Gastroesophageal sphincter (tissue), 4 donors: ENCODE data around the gene SLC16A10. TPM values are rescaled to one million over a fixed set of nuclear protein-coding genes. Genes with fewer than 3 reads are reported as not detected.

ENCODE experiments used
- ATAC-seq: fragments of 150-250 bp; one replicate; pipeline ENCODE4 v1.9.1; 2016; ENCODE audit warnings: mild to moderate bottlenecking, moderate library complexity
- H3K27ac ChIP-seq, 4 donors: fragments of 200-600 bp; sonication (generic) in 3 of 4; 1 replicate in 3 of 4; 2 replicates in 1 of 4; pipeline ENCODE4 v1.5.1; 2016 to 2019
- H3K27me3 ChIP-seq: fragments of 200-600 bp; sonication (generic); one replicate; pipeline ENCODE4 v1.5.1; 2019
- H3K36me3 ChIP-seq, 2 donors: fragments of 200-600 bp; sonication (generic); one replicate each; pipeline ENCODE4 v1.5.1; 2019; ENCODE audit warnings: control low read depth in 1 of 2
- H3K4me1 ChIP-seq, 3 donors: fragments of 200-600 bp; sonication (generic); 1 replicate in 2 of 3; 2 replicates in 1 of 3; pipeline ENCODE4 v1.5.1; 2016 to 2019; ENCODE audit warnings: control low read depth in 2 of 3
- H3K4me3 ChIP-seq, 2 donors: fragments of 200-600 bp; sonication (generic); one replicate each; pipeline ENCODE4 v1.5.1; 2019; ENCODE audit warnings: mild to moderate bottlenecking in 1 of 2, moderate library complexity in 1 of 2
- H3K9me3 ChIP-seq, 3 donors: fragments of 200-600 bp; sonication (generic); one replicate each; pipeline ENCODE4 v1.5.1; 2017 to 2019; ENCODE audit warnings: control low read depth in 2 of 3
- EP300 ChIP-seq: sonication (generic); formaldehyde crosslinking; IDR thresholded peaks from one replicate; pipeline ENCODE4 v1.6.1; 2017; ENCODE audit warnings: antibody characterized with exemption, mild to moderate bottlenecking
- POLR2A ChIP-seq, 2 donors: fragments of 450-650 bp; IDR thresholded peaks; one replicate each; pipeline ENCODE4 v1.6.1; 2017; ENCODE audit warnings: antibody characterized with exemption in 2 of 2, mild to moderate bottlenecking in 2 of 2, moderate library complexity in 1 of 2
- POLR2AphosphoS5 ChIP-seq: sonication (generic); formaldehyde crosslinking; IDR thresholded peaks from one replicate; pipeline ENCODE4 v1.6.1; 2017; ENCODE audit warnings: antibody characterized with exemption
- WGBS, 2 donors: methylation state at CpG; one replicate each; pipeline ENCODE4 v1.1.5; 2018; ENCODE audit warnings: low coverage in 1 of 2; 5-methylcytosine and 5-hydroxymethylcytosine counted together
- total RNA-seq, 4 donors: library from RNA; depleted of rRNA; stranded (reverse); fragments of >200 nt; gene quantifications; one replicate each; pipeline ENCODE4 v1.1.0, GENCODE V29; 2016
- TF ChIP-seq, protein P1 (sequence below), 4 experiments: fragments of 200-600 bp in 2 of 4; fragments of 450-650 bp in 2 of 4; sonication (generic) in 1 of 4; IDR thresholded peaks; one replicate each; pipeline ENCODE4 v1.5.1; 2017 to 2019; ENCODE audit warnings: antibody characterized with exemption in 4 of 4, mild to moderate bottlenecking in 2 of 4, moderate library complexity in 2 of 4

Gene SLC16A10
- total RNA-seq, 4 donors from 2014 or later = 0.32 to 4.7 (median 0.93) TPM

DNA sequence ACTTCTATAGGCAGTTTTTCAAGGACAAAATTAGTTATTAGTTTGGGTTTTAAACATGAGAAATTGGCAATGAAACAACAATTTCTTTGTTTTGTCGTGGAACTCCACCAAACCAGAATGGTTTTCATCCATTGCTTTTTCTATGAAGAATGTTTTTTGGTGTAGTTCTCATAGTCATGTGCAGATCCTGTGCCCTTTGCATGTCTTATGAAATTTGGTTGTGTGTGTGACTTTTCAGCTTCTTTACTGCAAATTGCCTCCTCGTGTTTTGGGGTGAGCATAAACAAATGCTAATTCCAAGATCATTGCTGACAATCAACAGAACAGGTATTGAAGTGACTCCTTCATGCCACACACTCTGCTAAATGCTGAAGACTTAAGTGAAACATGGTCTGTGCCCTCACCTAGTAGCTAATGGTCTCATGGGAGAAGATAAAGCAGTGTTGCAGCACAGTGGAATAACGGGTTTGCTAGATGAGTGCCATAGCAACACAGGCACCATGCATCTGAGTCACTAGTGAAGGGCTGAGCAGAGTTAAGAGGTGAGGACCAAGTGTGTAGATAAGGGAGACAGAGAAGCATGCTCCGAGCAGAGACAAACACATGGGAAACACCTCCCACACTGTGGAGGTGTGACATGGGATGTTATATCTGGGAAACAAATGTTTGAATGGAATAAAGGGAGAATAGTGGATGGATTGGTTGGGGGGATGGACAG, 120.0 kb downstream of the SLC16A10 start:
- 61 to 79% methylated on average over 2 to 4 of the region's 4 CpGs for WGBS, 2 donors
- H3K27ac ChIP-seq = no peak overlapping the region
- H3K9me3 ChIP-seq = no peaks in the 10 kb centered on the region
- no peak for ATAC-seq
- H3K4me3 ChIP-seq = no peak overlapping the region
- TF ChIP-seq POLR2AphosphoS5 = no peak
- TF ChIP-seq POLR2A (IDR thresholded peaks at IDR 0.05) = no peak
- TF ChIP-seq, protein P1, sequence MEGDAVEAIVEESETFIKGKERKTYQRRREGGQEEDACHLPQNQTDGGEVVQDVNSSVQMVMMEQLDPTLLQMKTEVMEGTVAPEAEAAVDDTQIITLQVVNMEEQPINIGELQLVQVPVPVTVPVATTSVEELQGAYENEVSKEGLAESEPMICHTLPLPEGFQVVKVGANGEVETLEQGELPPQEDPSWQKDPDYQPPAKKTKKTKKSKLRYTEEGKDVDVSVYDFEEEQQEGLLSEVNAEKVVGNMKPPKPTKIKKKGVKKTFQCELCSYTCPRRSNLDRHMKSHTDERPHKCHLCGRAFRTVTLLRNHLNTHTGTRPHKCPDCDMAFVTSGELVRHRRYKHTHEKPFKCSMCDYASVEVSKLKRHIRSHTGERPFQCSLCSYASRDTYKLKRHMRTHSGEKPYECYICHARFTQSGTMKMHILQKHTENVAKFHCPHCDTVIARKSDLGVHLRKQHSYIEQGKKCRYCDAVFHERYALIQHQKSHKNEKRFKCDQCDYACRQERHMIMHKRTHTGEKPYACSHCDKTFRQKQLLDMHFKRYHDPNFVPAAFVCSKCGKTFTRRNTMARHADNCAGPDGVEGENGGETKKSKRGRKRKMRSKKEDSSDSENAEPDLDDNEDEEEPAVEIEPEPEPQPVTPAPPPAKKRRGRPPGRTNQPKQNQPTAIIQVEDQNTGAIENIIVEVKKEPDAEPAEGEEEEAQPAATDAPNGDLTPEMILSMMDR (IDR thresholded peaks at IDR 0.05) = no peak
- no peak for TF ChIP-seq EP300
- no peaks in the 10 kb centered on the region for H3K27me3 ChIP-seq
- no peaks in the 10 kb centered on the region for H3K36me3 ChIP-seq
- no peaks in the 10 kb centered on the region for H3K4me1 ChIP-seq

DNA sequence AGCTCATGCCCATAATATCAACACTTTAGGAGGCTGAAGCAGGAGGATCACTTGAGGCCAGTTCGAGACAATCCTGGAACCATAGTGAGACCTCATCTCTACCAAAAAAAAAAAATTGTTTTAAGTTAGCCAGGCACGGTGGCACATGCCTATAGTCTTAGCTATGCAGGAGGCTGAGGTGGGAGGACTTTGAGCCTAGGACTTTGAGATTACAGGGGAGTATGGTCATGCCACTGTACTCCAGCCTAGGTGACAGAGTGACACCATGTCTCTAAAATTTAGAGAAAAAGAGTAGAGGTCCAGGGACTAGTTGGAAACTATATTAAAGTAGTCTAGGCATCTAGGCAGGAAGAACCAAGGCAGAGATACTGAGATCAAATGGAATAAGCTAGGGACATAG, 121.6 kb downstream of the SLC16A10 start:
- ATAC-seq = no peak
- no peaks in the 10 kb centered on the region for H3K4me1 ChIP-seq
- H3K36me3 ChIP-seq = no peaks in the 10 kb centered on the region
- TF ChIP-seq POLR2AphosphoS5 (no peak), POLR2A (IDR thresholded peaks at IDR 0.05) (no peak), EP300 (no peak)
- TF ChIP-seq, protein P1 (IDR thresholded peaks at IDR 0.05) = no peak
- no peaks in the 10 kb centered on the region for H3K27me3 ChIP-seq
- H3K4me3 ChIP-seq = no peak overlapping the region
- WGBS, 2 donors = 78 to 83% methylated on average over 2 of the region's 2 CpGs
- H3K9me3 ChIP-seq = no peaks in the 10 kb centered on the region
- H3K27ac ChIP-seq = no peak overlapping the region

DNA sequence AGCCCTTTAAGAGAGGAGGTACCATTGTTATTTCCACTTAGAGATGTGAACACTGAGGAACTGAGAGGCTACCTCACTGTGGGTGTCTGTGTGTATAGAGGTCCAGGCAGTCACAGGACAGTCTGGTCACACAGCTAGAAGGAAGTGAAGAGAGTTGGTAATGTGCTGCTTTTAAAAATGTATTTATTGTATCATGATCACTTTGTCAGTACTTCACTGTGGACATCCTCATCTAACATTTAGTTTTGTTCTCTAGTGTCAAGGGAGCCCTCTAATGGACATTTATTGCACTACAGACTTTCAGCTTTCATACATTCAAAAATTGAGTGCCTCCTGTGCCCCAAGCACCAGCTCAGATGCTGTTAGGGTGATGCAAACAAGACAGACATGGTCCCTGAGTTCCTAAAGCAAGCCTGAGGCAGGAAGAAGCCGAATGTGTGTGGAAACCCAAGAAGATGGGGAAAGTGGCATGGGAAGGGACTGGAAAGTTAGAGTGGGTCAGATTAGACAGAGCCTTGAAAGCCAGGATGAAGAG, 123.0 kb downstream of the SLC16A10 start:
- Histone ChIP-seq H3K4me1 (no peaks in the 10 kb centered on the region), H3K9me3 (no peaks in the 10 kb centered on the region), H3K4me3 (no peak overlapping the region), H3K36me3 (no peaks in the 10 kb centered on the region), H3K27me3 (no peaks in the 10 kb centered on the region), H3K27ac (no peak overlapping the region)
- WGBS, 2 donors = 18% methylated on average over 1 of the region's 1 CpG; no CpG with 5 or more reads in 1 of the 2 donors
- ATAC-seq = peak; percentile 53
- TF ChIP-seq, protein P1 (IDR thresholded peaks at IDR 0.05) = peak; percentile 33 to 76 (median 60)
- TF ChIP-seq EP300 = no peak

GRCh38 chr6:111211411-111212030, 124.2 kb downstream of the SLC16A10 start:
- ATAC-seq = no peak
- no peak for TF ChIP-seq EP300
- TF ChIP-seq, protein P1 (IDR thresholded peaks at IDR 0.05) = no peak
- no peak overlapping the region for H3K4me3 ChIP-seq
- H3K27me3 ChIP-seq = no peaks in the 10 kb centered on the region
- H3K4me1 ChIP-seq = no peaks in the 10 kb centered on the region
- H3K27ac ChIP-seq = no peak overlapping the region
- H3K36me3 ChIP-seq = no peaks in the 10 kb centered on the region
- H3K9me3 ChIP-seq = no peaks in the 10 kb centered on the region
- WGBS, 2 donors = 81 to 83% methylated on average over 4 to 6 of the region's 6 CpGs

- Histone ChIP-seq H3K27ac (no peak overlapping the region), H3K9me3 (no peaks in the 10 kb centered on the region), H3K27me3 (no peaks in the 10 kb centered on the region), H3K36me3 (no peaks in the 10 kb centered on the region), H3K4me3 (no peak overlapping the region), H3K4me1 (no peaks in the 10 kb centered on the region)
- 69 to 77% methylated on average over 3 of the region's 3 CpGs for WGBS, 2 donors
- TF ChIP-seq, protein P1 (IDR thresholded peaks at IDR 0.05) = no peak
- ATAC-seq = no peak
Measured at GRCh38 chr6:111212625-111213024, 125.3 kb downstream of the SLC16A10 start.
